Uterus (tissue), 4 donors: ENCODE results near the gene PPP2R5B. TPM values are rescaled to one million over a fixed set of nuclear protein-coding genes. Genes with fewer than 3 reads are reported as not detected.
A peak's percentile ranks its signal among the peaks of the same experiment; 100 is the strongest.

Experiments used
- DNase-seq, 2 donors: peaks; one replicate each; pipeline ENCODE4 v3.0.0-alpha.2; 2019 to 2020
- H3K27ac ChIP-seq, 2 donors: fragments of 200-600 bp; sonication (generic); 1 replicate in 1 of 2; 2 replicates in 1 of 2; pipeline ENCODE4 v1.5.1; 2016 to 2018
- H3K27me3 ChIP-seq, 2 donors: fragments of 200-600 bp; sonication (generic); one replicate each; pipeline ENCODE4 v1.5.1; 2018 to 2019; ENCODE audit warnings: control low read depth in 1 of 2
- H3K36me3 ChIP-seq, 2 donors: fragments of 200-600 bp; sonication (generic); one replicate each; pipeline ENCODE4 v1.5.1; 2019; ENCODE audit warnings: control low read depth in 1 of 2
- H3K4me1 ChIP-seq, 2 donors: fragments of 200-600 bp; sonication (generic); one replicate each; pipeline ENCODE4 v1.5.1; 2018 to 2019; ENCODE audit warnings: control low read depth in 1 of 2
- H3K4me3 ChIP-seq, 2 donors: fragments of 200-600 bp; sonication (generic); 1 replicate in 1 of 2; 2 replicates in 1 of 2; pipeline ENCODE4 v1.5.1; 2018 to 2019; ENCODE audit warnings: mild to moderate bottlenecking in 1 of 2
- H3K9me3 ChIP-seq, 2 donors: fragments of 200-600 bp; sonication (generic); one replicate each; pipeline ENCODE4 v1.5.1; 2019; ENCODE audit warnings: control low read depth in 1 of 2
- CTCF ChIP-seq, 4 experiments: fragments of 200-600 bp in 2 of 4; fragments of 450-650 bp in 2 of 4; sonication (generic) in 2 of 4; IDR thresholded peaks; one replicate each; pipeline ENCODE4 v1.5.1; 2016 to 2019; ENCODE audit warnings: antibody characterized with exemption in 4 of 4, mild to moderate bottlenecking in 2 of 4, moderate library complexity in 1 of 4
- POLR2A ChIP-seq, 2 donors: fragments of 450-650 bp; IDR thresholded peaks; one replicate each; pipeline ENCODE4 v1.6.1; 2016; ENCODE audit warnings: antibody characterized with exemption in 2 of 2, mild to moderate bottlenecking in 1 of 2, moderate library complexity in 1 of 2
- intact Hi-C: fragments of 100-400 bp; cut with DNase I; formaldehyde crosslinking; loops from one replicate; pipeline ENCODE4 v1.15.1; 2023; ENCODE audit warnings: low total_unique reads
- total RNA-seq, 4 donors: library from RNA; depleted of rRNA in 3 of 4; stranded (reverse); fragments of >200 nt in 3 of 4; gene quantifications; one replicate each; pipeline versions ENCODE4 v1.1.0 to v1.2.4, GENCODE V29; 2014 to 2023
- donor health status: DM: yes; HTN: yes; CAD: no.

PPP2R5B gene
- total RNA-seq, 4 donors from 2014 or later: 6.7 to 23.4 (median 13.0) TPM

- no peak for DNase-seq
- no peak overlapping the region for H3K4me3 ChIP-seq
- H3K9me3 ChIP-seq: no peaks in the 10 kb centered on the region
- H3K27ac ChIP-seq: peak overlapping the region; percentile 50 to 81
- intact Hi-C loops: no loop called here
- no peaks in the 10 kb centered on the region for H3K36me3 ChIP-seq
- TF ChIP-seq POLR2A (IDR thresholded peaks at IDR 0.05) (no peak), CTCF (IDR thresholded peaks at IDR 0.05) (no peak)
- no peaks in the 10 kb centered on the region for H3K27me3 ChIP-seq
- no peaks in the 10 kb centered on the region for H3K4me1 ChIP-seq
These were observed 44.1 kb upstream of the PPP2R5B start for GRCh38 chr11:64880240-64881001.

GRCh38 chr11:64881476-64881875 lies 43.0 kb upstream of the PPP2R5B start:
- H3K4me1 ChIP-seq: no peaks in the 10 kb centered on the region
- H3K4me3 ChIP-seq: no peak overlapping the region
- no peak for TF ChIP-seq CTCF (IDR thresholded peaks at IDR 0.05)
- no peak for TF ChIP-seq POLR2A (IDR thresholded peaks at IDR 0.05)
- intact Hi-C loops: no loop called here
- no peaks in the 10 kb centered on the region for H3K36me3 ChIP-seq
- no peaks in the 10 kb centered on the region for H3K9me3 ChIP-seq
- no peak for DNase-seq
- no peaks in the 10 kb centered on the region for H3K27me3 ChIP-seq
- H3K27ac ChIP-seq: peak overlapping the region; percentile 64 to 81

GRCh38 chr11:64882243-64882642 lies 42.2 kb upstream of the PPP2R5B start:
- H3K9me3 ChIP-seq: no peaks in the 10 kb centered on the region
- no peaks in the 10 kb centered on the region for H3K36me3 ChIP-seq
- intact Hi-C loops: no loop called here
- H3K4me1 ChIP-seq: no peaks in the 10 kb centered on the region
- peak overlapping the region; percentile 64 to 81 for H3K27ac ChIP-seq
- H3K4me3 ChIP-seq: no peak overlapping the region
- TF ChIP-seq POLR2A (IDR thresholded peaks at IDR 0.05) (no peak), CTCF (IDR thresholded peaks at IDR 0.05) (no peak)
- no peaks in the 10 kb centered on the region for H3K27me3 ChIP-seq
- no peak for DNase-seq

GRCh38 chr11:64883575-64883974 lies 40.9 kb upstream of the PPP2R5B start:
- H3K9me3 ChIP-seq: no peaks in the 10 kb centered on the region
- H3K27me3 ChIP-seq: no peaks in the 10 kb centered on the region
- no peak overlapping the region for H3K4me3 ChIP-seq
- DNase-seq: no peak
- intact Hi-C loops: no loop called here
- H3K27ac ChIP-seq: peak overlapping the region in 1 of 2 donors; percentile 81
- H3K4me1 ChIP-seq: peaks cover 0 to 5% of the 10 kb centered on the region in 2 donors
- H3K36me3 ChIP-seq: no peaks in the 10 kb centered on the region
- no peak for TF ChIP-seq CTCF (IDR thresholded peaks at IDR 0.05)
- TF ChIP-seq POLR2A (IDR thresholded peaks at IDR 0.05): no peak

- Histone ChIP-seq H3K27ac (peak overlapping the region in 1 of 2 donors; percentile 81), H3K4me1 (peaks cover 0 to 5% of the 10 kb centered on the region in 2 donors), H3K36me3 (no peaks in the 10 kb centered on the region), H3K4me3 (no peak overlapping the region), H3K9me3 (no peaks in the 10 kb centered on the region), H3K27me3 (no peaks in the 10 kb centered on the region)
- TF ChIP-seq POLR2A (IDR thresholded peaks at IDR 0.05): no peak
- TF ChIP-seq CTCF (IDR thresholded peaks at IDR 0.05): no peak
- intact Hi-C loops: no loop called here
- DNase-seq: no peak
These were observed 40.5 kb upstream of the PPP2R5B start for GRCh38 chr11:64884019-64884418.
